Stimulated activated CD4-positive, alpha-beta T cell treated with anti-CD3 and anti-CD28 coated beads, Interleukin-4, amount 100 ng/mL, for 4 hours (primary cell): Measurements from ENCODE around the gene MYH11.

Experiments
- DNase-seq, 2 experiments: peaks; one replicate each; pipeline ENCODE4 v3.0.0-alpha.2; 2020

The MYH11 gene

DNA sequence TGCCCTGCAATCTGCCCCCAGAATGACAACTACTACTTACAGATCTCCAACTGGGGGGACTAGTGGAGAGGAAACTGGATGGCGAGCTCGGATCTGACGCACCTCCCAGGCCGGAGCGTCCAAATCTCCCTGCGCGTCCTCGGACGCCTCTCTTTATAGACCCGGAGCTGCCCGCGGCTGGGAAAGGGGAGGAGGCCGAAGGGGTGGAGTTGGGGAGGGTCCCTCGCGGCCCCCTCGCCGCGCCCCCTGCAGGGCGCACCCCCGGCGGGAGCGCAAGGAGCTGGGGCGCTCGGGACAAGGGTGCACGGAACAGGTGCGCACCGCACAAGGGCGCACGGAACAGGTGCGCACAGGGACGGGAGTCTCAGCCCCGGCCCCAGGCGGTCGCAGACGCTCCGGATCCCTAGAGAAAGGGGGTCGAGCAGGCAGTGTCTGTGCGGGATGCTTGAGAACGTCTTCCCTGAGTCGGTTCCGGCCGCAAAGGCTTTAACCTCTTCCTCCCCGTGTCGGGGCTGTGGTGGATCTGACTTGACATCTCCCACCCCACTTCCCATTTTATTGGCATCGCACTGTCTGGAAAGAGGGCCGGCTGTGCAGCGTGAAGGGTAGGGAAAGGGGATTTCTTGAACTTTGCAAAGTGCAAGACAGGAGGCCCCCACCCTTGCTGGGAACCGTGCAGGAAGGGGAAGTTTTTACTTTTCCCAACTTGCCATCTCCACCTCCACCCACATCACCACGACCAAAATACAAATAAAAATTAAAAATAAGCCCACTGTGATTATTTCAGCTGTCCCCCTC lies at the start of gene MYH11:
Gene MYH11, minus strand, starts transcription at position 128 of the 798 bp plus-strand sequence. CDS start 18,776 bp downstream, outside the sequence.
- no peak for DNase-seq

DNA sequence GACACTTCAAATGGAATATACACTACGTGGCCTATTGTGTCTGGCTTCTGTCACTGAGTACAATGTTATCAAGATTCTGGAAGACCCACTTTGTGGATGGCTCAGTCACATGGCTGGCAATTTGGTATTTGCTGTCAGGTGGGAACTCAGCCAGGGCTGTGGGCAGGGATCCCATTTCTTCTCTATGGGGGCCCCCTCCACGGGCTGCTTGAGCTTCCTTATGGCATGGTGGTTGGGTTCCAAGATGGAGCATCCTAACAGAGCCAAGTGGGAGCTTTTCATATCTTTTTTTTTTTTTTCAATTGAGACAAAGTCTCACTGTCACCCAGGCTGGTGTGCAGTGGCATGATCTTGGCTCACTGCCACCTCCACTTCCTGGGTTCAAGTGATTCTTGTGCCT lies 49.6 kb upstream of the MYH11 start:
- no peak for DNase-seq

- DNase-seq, result no peak
These were observed 47.1 kb upstream of the MYH11 start for GRCh38 chr16:15903960-15904359.

DNA sequence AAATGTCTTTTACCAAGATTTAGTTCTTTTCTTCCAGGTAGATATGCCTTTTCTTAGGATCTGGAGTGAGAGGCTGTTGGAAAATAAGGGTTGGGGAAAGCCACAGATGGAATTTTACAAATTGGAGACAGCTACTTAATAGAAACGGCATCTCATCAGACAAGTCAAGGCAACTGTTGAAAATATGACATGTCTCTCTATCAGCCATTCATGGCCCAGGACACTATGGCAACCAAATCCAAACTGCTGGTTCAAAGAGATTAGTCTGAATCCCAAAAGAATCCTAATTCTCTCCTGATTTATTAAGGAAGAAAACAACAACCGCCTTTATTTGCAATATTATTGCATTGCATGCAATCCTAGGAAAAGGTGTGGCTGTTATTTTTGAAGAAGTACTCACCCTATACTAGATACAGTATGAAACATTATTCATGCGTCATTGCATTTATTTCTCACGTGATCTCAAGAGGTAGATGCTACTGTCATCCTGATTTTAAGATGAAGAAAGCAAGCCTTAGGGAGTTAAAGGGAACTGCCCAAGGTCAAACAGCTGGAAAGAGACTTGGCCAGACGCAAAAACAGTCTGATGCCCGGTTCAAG lies 44.2 kb upstream of the MYH11 start:
- DNase-seq, result no peak

GRCh38 chr16:15900357-15900756 lies 43.5 kb upstream of the MYH11 start:
- DNase-seq, result no peak

GRCh38 chr16:15899538-15900100 lies 42.8 kb upstream of the MYH11 start:
- DNase-seq, result peak in 1 of 2 experiments; percentile 3

DNA sequence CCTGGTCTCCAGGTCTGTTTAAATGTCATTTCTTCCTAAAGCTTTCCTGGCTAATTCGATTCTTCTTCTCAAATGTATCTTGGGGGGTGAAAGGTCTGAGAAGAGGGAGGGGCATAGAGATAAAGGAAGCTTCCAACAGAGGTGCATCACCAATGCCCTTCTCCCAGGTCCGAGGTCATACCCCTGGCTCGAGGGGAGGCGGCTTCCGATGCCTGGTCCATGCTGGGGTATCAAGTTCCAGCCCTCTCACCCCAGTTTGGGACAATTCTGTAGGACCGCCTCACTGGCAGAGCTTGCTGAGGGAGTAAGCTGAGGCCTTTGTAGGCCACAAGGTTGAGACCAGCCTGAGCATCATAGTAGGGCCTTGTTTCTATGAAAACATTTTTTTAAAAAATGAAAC lies 41.8 kb upstream of the MYH11 start:
- no peak for DNase-seq

GRCh38 chr16:15897834-15898254 lies 41.0 kb upstream of the MYH11 start:
- DNase-seq, result peak; percentile 5 to 6

DNA sequence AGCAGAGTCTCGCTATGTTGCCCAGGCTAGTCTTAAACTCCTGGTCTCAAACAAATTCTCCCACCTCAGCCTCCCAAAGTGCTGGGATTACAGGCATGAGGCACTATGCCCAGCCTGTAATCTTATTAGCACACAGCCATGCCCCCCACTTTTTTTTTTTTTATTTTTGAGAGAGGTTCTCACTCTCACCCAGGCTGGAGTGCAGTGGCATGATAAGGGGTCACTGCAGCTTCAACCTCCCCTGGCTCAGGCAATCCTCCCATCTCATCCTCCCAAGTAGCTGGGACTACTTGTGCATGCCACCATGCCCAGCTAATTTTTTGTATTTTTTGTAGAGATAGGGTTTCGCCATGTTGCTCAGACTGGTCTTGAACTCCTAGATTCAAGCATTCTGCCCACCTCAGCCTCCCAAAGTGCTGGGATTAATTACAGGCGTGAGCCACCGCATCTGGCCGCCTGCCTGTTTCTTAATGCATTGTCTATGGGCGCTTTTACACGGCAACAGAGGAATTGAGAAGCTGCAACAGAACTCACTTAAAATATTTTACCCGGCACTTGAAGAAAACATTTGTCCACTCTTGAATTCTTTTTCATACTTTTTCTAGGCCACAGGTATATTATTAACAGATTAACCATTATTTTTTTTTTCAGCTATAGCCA lies 40.4 kb upstream of the MYH11 start:
- DNase-seq, result no peak

GRCh38 chr16:15894571-15895374 lies 37.9 kb upstream of the MYH11 start:
- no peak for DNase-seq

GRCh38 chr16:15891508-15891907 lies 34.7 kb upstream of the MYH11 start:
- no peak for DNase-seq

DNA sequence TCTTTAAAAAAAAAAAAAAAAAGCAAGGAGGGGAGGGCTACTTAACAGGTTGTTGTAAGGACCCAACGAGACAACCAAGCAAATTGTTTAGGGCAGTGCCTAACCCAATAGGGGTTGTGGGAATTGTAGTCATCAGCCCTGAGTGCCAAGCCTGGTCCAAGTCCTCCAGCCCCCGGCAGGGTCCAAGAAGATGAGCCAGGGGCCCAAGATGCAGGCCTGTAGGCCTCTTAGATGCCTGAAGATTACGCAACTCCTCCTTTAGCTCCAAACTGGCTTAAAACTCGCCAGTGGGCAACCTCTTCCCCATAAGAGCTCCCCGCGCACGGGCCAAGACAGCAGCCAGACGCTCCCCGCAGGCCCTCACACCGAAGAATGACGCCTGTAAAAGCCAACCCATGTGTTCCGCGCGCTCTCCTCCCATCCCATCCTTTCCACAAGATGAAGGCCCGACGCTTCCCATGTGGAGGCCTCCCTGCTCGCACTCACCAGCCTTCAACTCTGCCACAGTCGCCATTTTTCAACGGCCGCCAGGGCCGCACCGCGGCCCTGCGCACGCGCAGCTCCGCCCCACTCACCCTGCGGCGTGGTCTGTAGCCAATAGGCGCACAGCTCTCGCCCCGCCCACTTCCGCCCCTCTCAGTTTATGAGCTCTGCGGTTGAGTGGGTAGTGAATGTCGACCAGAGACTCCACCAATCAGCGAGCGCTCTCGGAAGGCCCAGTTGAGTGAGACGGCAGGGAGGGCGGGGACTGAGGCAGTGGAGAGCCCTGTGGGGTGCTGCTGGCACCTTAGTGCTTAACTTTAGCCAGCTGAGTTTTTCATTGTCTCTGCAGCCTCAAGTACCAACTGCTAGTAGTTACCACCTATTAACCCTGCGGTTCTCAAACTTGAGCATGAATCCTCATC lies 31.5 kb upstream of the MYH11 start, which contains the start of gene CEP20:
Gene CEP20, minus strand, starts transcription at position 532 of the 905 bp plus-strand sequence. Its CDS starts 18 bp downstream, at position 514.
- peak; percentile 99 to 100 for DNase-seq

GRCh38 chr16:15887283-15887682 lies 30.5 kb upstream of the MYH11 start:
- DNase-seq, result no peak

GRCh38 chr16:15886078-15886477 lies 29.2 kb upstream of the MYH11 start:
- DNase-seq, result no peak

- no peak for DNase-seq
These were observed 28.8 kb upstream of the MYH11 start for GRCh38 chr16:15885560-15886001.

GRCh38 chr16:15882563-15882962 lies 25.7 kb upstream of the MYH11 start:
- no peak for DNase-seq

DNA sequence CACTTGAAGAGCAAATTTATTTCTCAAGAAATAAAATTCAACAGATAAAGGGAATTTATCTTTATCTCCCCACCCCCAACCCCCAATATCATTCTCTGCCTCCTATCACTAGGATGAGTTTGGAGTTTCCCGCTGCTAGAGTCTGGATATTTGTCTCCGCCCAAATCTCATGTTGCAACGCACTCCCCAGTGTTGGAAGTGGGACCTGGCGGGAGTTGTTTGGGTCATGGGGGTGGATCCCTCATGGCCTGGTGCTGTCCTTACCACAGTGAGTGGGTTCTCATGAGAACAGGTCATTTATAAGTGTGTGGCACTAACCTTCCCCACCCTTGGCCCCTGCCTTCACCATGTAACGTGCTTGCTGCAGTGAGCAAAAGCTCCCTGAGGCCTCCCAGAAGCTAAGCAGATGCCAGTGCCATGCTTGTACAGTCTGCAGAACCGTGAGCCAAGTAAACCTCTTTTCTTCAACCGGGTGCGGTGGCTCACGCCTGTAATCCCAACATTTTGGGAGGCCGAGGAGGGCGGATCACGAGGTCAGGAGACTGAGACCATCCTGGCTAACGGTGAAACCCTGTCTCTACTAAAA lies 25.1 kb upstream of the MYH11 start:
- DNase-seq, result no peak

DNA sequence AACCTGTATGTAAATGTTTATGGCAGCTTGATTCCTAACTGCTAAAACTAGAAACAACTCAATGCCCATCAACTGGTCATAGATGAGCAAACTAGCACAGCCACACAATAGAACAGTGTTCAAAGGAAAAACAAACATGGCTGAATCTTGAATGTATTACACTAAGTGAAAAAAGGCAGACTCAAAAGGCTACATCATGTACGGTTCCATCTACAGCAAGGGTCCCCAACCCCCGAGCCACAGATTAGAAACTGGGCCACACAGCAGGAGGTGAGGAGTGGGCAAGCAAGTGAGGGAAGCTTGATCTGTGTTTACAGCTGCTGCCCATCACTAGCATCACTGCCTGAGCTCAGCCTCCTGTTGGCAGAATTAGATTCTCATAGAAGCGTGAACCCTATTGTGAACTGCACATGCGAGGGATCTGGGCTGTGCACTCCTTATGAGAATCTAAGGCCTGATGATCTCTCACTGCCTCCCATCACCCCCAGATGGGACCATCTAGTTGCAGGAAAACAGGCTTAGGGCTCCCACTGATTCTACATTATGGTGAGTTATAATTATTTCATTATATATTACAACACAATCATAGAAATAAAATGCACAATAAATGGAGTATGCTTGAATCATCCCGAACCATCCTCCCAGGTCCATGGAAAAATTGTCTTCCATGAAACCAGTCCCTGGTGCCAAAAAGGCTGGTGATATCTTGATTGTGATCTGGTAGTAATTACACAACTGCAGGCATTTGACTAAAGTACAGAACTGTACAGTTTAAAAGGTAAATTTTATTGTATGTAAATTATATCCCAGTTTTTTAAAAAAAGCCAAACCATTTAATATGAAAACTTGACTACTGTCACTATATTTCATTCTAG lies 23.8 kb upstream of the MYH11 start:
- no peak for DNase-seq

DNA sequence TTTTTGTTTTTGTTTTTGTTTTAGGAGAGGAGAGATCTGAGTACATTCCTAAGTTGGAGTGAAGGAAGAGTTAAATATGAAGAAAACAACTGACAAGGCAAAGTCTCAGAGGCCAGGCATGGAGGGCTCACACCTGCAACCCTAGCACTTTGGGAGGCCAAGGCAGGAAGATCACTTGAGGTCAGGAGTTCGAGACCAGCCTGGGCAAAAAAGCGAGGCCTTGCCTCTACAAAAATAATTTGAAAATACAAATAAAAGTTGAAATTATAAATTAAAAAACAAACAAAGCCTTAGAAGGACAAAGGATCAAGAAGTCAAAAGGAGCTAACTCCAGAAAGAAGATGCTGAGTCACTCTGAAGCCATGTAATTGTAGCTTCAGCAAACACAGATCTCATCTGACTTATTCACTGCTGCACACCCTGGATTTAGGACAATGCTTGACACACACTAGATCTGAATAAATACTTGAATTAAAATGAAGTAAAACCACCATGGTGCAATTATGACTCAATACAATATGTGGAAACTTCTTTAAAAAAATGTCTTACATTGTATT lies 22.5 kb upstream of the MYH11 start:
- DNase-seq, result no peak

GRCh38 chr16:15876503-15876902 lies 19.7 kb upstream of the MYH11 start:
- DNase-seq, result no peak
